ENCODE data around the gene SHFL. TPM values are rescaled to one million over a fixed set of nuclear protein-coding genes. Genes with fewer than 3 reads are reported as not detected.

The SHFL gene
- total RNA-seq, 1 donor from 2014 or later = 2.2 TPM

GRCh38 chr19:10110076-10110971, 24.2 kb downstream of the SHFL start:
- Mint-ChIP-seq H3K4me3 (ENCODE audit: low read depth) (no peak overlapping the region), H3K9me3 (ENCODE audit: low read depth) (no peaks in the 10 kb centered on the region), H3K27me3 (no peaks in the 10 kb centered on the region), H3K36me3 (ENCODE audit: insufficient read depth) (peaks cover 8% of the 10 kb centered on the region), H3K27ac (no peak overlapping the region), H3K4me1 (ENCODE audit: low read depth) (peaks cover 8% of the 10 kb centered on the region)
- no peak for TF ChIP-seq CTCF (IDR thresholded peaks at IDR 0.05; ENCODE audit: unreplicated experiment)
- DNase-seq (ENCODE audit: low spot score, unreplicated experiment) = no peak

DNA sequence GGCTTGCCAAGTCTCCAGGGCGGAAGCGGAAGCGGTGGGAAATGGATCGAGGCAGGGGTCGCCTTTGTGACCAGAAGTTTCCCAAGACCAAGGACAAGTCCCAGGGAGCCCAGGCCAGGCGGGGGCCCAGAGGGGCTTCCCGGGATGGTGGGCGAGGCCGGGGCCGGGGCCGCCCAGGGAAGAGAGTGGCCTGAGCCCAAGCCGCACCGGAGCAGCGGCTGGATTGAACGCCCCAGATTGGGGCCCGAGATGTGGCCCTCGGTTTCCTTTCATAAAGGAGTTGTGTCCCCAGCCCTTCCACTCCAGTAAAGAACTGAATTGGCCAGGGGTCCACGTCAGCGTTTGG, 24.8 kb downstream of the SHFL start:
- no peak for TF ChIP-seq CTCF (IDR thresholded peaks at IDR 0.05; ENCODE audit: unreplicated experiment)
- Mint-ChIP-seq H3K27me3 (no peaks in the 10 kb centered on the region), H3K4me3 (ENCODE audit: low read depth) (no peak overlapping the region), H3K9me3 (ENCODE audit: low read depth) (no peaks in the 10 kb centered on the region), H3K27ac (no peak overlapping the region), H3K4me1 (ENCODE audit: low read depth) (peaks cover 8% of the 10 kb centered on the region), H3K36me3 (ENCODE audit: insufficient read depth) (peaks cover 8% of the 10 kb centered on the region)
- DNase-seq (ENCODE audit: low spot score, unreplicated experiment) = no peak

- H3K27ac Mint-ChIP-seq = peak within 1 kb of the TSS; percentile 82
- peaks cover 8% of the 10 kb centered on the region for H3K36me3 Mint-ChIP-seq (ENCODE audit: insufficient read depth)
- no peaks in the 10 kb centered on the region for H3K9me3 Mint-ChIP-seq (ENCODE audit: low read depth)
- no peaks in the 10 kb centered on the region for H3K27me3 Mint-ChIP-seq
- peaks cover 8% of the 10 kb centered on the region for H3K4me1 Mint-ChIP-seq (ENCODE audit: low read depth)
- DNase-seq (ENCODE audit: low spot score, unreplicated experiment) = no peak
- H3K4me3 Mint-ChIP-seq (ENCODE audit: low read depth) = no peak within 1 kb of the TSS
- TF ChIP-seq CTCF (IDR thresholded peaks at IDR 0.05; ENCODE audit: unreplicated experiment) = no peak
These were observed 25.3 kb downstream of the SHFL start, which contains the start of gene P2RY11 for GRCh38 chr19:10111405-10111811. Gene P2RY11 (plus strand): TSS chr19:10111693. CDS start chr19:10111722, 29 bp downstream.

DNA sequence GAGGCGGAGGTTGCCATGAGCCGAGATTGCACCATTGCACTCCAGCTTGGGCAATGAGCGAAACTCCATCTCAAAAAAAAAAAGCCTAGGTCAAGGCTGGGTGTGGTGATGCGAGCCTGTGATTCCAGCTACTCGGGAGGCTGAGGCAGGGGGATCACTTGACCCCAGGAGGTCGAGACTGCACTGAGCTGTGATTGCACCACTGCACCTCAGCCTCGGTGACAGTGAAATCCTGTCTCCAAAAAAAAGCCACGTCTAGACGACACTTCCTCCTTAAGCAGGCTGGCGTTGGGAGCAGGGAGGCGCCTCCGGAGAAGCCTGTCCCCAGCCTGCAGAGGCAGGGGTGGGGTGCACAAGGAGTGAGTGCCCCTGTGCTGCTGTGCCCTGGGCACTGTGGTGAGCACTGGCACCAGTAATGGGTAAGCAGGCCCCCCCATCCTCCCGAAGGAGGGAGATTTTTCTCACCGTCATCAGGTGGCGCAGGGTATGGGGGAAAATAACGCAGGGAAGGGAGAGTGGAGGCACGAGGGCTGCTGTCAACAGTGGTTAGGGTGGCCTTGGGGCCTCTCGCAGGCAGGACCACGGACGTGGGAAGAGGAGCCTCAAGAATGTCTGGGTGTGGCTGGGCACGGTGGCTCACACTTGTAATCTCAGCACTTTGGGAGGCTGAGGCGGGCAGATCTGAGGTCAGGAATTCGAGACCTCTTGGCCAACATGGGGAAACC, 26.1 kb downstream of the SHFL start:
- H3K9me3 Mint-ChIP-seq (ENCODE audit: low read depth) = no peaks in the 10 kb centered on the region
- peaks cover 8% of the 10 kb centered on the region for H3K36me3 Mint-ChIP-seq (ENCODE audit: insufficient read depth)
- H3K27me3 Mint-ChIP-seq = no peaks in the 10 kb centered on the region
- no peak for DNase-seq (ENCODE audit: low spot score, unreplicated experiment)
- H3K27ac Mint-ChIP-seq = peak overlapping the region; percentile 82
- no peak overlapping the region for H3K4me3 Mint-ChIP-seq (ENCODE audit: low read depth)
- TF ChIP-seq CTCF (IDR thresholded peaks at IDR 0.05; ENCODE audit: unreplicated experiment) = no peak
- H3K4me1 Mint-ChIP-seq (ENCODE audit: low read depth) = peaks cover 2% of the 10 kb centered on the region

DNA sequence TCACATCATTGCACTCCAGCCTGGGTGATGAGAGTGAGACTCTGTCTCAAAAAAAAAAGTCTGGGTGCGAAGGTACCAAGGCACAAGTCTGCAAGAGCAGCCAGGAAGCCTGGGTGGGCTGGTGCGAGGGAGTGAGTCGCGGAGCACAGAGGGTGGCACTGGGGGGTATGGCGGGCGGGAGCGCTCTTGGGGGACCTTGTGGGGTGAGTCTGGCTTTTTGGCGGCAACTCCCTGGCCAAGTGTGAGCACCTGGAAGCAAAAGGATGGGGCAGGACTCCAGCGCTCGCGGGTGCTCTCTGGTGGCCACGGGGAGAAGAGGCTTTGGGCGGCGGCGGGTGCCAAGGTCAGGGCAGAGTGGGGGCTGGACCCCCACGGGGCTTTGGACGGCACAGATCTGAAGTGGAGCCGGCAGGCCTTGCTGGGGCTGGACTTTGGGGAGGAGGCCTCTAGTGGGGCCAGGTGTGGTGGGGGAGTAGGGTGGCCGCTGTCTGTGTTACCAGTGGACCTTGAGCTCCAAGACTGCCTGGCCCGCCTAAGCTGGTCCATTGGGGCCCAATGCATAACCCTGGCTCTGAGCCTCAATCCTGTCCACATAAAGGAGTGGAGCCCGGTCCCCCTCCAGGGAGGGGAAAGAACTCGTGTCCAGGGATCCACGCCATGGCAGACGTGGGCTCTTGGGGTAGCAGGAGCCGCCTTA, 26.9 kb downstream of the SHFL start:
- H3K4me3 Mint-ChIP-seq (ENCODE audit: low read depth) = no peak overlapping the region

More for the DNA sequence above, 26.9 kb downstream of the SHFL start:
- Mint-ChIP-seq H3K4me1 (ENCODE audit: low read depth) (no peaks in the 10 kb centered on the region), H3K27ac (peak overlapping the region; percentile 82), H3K36me3 (ENCODE audit: insufficient read depth) (peaks cover 9% of the 10 kb centered on the region), H3K27me3 (no peaks in the 10 kb centered on the region), H3K9me3 (ENCODE audit: low read depth) (no peaks in the 10 kb centered on the region)
- peak; percentile 51 for DNase-seq (ENCODE audit: low spot score, unreplicated experiment)
- TF ChIP-seq CTCF (IDR thresholded peaks at IDR 0.05; ENCODE audit: unreplicated experiment) = peak; percentile 71
